ENCODE data around the gene LAMTOR2.
"Not testable (repeated sequence)": the region's sequence is repeated elsewhere in the genome, so short reads cannot be mapped to it uniquely, and the experiment has no call there.

The LAMTOR2 gene

DNA sequence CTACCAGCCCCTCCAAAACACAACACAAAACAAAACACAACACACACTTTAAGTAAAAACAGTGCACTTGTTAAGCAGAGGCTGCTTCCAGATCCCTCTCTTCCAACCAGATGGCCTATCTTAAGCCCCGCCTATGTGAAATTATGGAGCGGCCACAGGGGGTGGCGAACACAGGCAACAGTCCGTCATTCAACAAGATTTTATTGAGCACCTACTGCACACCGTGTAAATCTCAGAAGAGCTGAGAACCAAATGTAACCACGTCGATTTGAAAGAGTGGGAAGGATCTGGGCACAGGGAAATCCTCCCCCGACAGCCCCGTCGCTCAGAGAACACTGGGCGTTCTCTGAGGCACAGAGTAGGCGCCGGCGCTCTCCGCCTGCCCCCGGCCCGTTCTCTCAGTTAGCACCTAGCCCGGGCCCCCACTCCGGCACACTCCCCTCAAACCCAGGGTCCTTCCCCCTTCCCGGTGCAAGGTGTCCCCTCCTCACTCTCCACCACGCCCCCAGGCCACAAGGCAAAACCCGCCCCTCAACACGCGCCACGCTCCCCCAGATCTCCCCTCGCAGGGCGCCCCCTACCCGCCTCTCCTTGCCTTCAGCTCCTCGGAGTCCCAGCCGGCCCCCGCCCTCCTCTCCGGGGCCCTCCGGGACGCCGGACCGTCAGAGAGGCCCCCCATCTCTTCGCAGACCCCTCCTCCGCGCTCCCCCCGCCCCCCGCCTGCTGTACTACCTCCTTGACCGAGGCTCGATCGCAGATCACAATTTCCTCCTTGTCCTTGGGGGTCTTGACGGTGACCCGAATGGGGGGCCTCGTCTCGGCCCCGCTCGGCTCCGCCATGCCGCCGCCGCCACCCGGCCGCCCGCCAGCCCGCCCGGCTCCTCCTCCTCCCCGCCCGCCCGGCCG, 1.5 kb upstream of the LAMTOR2 start:
- DNase-seq = no peak

DNA sequence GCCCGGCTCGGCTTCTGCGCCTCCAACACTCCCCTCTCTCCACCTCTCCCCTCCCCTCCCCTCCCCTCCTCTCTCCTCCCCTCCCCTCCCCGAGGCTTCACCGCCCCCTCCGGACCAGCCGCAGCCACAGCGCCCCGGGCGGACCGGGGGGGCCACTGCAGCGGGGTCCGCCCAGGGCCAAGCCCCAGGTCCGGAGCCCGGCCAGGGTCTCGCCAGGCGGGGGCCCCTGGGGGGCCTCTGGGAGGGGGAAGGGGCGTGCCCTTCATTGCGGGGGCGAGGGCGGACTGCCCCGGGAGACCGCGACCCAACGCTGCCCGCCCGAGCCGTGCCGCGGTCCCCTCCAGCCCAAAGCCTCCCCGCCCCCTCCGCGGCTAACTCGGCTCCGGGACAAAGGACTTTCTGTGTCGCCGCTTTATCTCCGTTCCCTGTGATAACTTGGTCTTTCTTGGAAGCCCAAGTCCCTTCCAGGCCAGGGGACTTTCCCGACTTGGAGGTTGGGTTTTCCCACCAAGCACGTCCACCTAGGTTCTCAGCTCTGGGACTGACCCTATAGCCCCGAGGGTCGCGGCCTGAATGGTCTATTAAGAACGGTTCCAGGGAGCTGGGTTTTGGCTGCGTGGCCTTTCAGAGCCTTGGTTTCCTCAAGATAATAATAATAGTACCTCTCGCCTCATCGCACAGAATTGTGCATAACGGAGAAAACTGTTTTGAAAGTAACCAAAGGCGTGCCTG, 648 bp upstream of the LAMTOR2 start, which contains the start of gene UBQLN4:
UBQLN4 (minus strand) TSS at position 31 of the 732 bp plus-strand sequence. CDS start 97 bp downstream, outside the sequence.
- DNase-seq = peak; percentile 73

DNA sequence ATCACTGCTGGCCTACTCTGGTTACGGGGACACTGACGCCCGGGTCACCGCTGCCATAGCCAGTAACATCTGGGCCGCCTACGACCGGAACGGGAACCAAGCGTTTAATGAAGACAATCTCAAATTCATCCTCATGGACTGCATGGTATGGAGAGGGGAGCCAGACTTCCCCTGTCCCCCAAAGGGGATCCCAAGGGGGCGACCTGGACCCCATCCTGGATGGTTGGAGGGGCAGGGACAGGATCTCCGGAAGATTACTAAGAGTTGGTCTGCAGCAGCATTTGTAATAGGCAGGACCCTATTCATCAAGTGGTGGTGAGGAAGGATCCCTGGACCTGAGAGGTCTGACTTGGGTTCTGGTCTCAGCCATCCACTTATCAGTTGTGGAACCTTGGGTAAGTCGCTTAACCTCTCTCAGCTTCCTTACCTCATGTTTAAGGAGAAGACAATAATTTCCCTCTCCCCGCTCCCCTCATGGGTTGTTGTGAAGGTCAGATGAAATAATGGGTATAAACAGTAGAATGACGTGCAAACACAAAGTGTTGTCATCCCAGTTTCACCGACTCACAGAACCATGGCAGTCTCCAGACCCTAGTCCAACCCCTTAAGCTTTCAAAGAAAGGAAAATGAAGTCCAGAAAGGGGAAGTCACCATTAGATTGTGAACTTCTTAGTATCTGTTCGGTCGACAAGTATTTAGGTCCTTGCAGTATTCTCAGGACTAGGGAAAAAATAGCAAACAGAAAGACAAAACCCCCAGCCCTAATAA, 883 bp downstream of the LAMTOR2 start:
- no peak for DNase-seq

DNA sequence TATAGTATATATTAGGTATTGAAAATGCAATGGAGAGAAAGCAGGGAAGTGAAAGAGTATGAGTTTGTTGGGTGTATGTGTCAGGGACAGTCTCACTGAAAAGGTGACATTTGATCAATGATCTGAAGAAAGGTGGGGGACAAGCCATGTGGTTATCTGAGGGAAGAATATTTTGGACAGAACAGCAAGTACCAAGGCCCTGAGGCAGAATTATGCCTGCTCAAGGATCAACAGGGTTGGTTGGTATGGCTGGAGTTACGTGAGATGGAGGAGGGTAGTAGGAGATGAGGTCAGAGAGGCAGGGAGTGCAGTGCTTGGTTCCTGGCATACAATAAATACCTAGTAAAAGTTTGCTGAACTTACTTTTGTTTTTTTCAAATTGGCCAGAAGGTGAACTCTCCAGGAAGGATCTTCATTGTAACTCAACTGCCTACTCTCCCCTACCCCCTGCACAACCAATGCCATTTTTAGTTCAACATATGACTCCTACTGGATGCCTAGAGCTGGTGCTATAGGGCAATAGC, 1.8 kb downstream of the LAMTOR2 start:
- DNase-seq = no peak

DNA sequence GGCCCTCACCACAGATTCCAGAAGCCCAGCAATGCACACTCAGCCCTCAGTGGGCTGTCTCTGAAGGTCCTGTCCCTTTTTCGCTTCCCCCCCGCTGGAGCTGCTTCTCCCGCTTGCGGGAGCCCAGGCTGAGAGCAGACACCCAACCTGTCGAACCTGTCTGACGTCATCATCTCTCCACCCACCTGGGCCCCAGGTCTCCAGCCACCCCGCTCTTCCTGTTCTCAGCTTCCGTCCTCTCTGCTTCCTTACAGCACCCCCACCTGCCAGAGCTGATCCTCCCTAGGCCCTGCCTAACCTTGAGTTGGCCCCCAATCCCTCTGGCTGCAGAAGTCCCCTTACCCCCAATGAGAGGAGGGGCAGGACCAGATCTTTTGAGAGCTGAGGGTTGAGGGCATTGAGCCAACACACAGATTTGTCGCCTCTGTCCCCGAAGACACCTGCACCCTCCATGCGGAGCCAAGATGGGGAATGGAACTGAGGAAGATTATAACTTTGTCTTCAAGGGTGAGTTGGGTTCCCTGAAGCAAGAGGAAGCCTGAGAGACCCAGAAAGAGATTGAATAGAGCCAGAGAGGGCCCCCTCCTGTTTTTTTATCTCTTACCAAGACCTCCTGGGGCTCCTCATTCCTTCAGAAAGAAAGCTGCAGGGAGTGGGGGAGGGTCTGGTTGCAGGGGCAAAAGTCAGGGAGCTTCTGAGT, 6.5 kb downstream of the LAMTOR2 start, which contains the start of gene RAB25:
RAB25 (plus strand) TSS at position 224 of the 700 bp plus-strand sequence; CDS start at position 465, 241 bp downstream.
- no peak for DNase-seq

DNA sequence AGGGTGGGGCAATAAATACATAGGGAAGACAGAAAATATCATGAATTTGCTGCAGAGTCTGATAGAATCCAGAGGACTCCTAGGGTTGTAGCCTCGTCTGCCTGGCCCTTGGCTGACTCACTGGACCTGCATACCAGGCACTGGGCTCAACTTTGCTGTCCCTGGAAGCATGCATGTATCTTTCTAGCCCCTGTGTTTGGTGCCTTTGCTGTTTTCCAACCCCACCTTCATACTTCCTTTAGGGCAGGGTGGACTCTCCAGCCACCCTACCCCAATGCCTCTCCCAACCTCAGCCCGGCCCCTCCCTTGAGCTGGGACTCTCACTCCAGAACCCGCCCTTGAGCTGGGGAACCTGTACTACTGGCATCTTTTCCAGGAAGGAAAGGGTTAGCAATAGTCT, 7.6 kb downstream of the LAMTOR2 start:
- DNase-seq = no peak

DNA sequence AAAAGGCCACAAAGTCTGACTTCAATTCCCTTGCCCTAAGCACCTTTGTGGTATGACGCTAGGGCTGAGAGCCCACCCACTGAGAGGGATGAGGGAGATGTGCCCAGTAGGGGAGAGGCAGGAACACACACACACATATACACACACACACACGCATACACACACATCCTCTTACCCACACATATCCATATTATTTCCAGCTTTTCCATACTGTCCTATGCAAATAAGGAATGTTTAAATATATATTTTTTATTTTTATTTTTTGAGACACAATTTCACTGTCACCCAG, 9.4 kb downstream of the LAMTOR2 start:
- DNase-seq = no peak

DNA sequence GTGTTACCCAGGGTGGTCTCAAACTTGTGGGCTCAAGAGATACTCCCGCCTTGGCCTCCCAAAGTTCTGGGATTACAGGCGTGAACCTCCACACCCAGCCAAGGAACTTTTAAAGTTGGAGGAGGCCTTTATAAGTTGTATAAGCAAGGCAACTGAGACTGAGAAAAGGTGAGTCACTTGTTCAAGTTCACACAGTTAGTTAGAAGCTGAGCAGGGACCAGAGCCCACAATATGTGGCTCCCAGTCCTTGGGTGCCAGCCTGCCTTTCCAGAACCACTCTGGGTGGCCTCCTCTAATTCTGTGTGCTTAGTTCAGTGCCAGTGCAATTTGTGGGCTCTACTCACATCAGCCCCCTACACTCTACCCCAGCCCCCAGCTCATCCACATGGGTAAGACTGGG, 10.0 kb downstream of the LAMTOR2 start:
- DNase-seq = no peak

DNA sequence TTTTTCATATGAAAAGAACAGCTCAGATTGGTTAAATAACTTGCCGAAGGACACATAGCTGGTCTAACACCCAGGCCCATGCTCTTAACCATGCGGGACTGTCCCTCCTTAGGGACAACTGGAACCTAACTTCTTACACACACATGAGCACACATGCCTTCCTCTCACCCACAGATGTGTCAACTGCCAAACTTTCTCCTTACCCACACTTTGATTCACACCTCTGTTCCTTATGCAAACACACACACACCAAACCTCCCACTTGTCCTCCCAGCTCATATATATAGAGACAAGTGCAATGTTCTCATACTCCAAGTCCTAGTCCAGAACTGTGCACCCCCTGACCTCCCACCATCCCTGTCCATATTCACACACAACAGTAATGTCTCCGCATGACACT, 10.6 kb downstream of the LAMTOR2 start:
- no peak for DNase-seq

DNA sequence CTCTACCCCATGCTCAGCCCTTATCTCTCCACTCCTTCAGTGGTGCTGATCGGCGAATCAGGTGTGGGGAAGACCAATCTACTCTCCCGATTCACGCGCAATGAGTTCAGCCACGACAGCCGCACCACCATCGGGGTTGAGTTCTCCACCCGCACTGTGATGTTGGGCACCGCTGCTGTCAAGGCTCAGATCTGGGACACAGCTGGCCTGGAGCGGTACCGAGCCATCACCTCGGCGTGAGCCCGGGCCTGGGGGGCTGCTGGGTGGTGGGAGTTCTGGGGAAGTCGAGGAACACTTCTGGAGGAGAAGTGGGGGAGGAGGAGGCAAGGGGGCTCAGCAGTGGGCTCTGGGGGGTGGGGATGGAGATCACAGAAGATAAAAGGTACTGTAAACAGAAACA, 11.3 kb downstream of the LAMTOR2 start:
- no peak for DNase-seq

DNA sequence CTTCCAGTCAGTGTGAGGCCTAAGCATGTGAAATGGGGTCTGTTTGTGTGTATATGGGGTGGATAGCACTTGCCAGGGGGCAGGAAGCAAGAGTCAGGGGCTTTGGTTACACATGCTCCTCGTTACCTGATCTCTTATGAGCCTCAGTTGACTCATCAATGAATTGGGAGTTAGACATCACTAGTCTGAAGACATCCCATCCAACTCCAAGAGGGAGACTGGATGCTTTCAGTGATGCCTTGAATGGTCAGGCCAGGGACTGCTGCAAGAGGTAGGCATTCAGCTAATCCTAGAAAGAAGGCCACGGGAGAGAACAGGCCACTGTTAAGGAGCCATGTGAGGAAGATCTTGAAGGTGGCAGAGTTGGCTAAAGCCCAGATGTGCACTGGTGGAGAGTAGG, 12.7 kb downstream of the LAMTOR2 start:
- DNase-seq = no peak

DNA sequence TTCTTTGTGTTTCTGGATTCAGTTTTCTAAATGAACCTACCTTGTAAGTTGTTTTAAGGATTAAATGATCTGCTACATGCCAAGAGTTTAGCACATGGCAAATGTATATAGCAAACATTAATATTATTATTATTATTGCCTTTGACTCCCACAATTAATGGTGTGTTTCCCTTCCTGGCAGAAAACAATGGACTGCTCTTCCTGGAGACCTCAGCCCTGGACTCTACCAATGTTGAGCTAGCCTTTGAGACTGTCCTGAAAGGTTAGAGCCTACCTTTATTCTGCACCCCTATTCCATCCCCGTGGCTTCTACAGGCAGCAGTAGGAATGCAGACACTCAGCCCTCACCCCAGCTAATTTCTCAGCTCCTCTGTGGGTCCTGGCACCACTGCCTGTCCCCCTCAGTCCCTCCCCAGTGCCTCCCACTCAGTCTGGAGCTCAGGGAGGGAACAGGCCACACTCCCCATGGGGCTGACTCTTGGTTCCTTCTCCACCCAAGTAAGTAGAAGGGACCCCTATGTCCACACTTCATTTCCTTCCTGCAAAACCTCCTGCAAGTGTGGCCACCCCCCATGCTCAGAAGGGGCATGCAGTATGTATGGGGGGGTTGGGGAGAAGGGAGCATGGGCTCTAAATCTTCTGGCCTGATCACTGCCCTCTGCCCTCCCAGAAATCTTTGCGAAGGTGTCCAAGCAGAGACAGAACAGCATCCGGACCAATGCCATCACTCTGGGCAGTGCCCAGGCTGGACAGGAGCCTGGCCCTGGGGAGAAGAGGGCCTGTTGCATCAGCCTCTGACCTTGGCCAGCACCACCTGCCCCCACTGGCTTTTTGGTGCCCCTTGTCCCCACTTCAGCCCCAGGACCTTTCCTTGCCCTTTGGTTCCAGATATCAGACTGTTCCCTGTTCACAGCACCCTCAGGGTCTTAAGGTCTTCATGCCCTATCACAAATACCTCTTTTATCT, 15.2 kb downstream of the LAMTOR2 start:
- DNase-seq = no peak

DNA sequence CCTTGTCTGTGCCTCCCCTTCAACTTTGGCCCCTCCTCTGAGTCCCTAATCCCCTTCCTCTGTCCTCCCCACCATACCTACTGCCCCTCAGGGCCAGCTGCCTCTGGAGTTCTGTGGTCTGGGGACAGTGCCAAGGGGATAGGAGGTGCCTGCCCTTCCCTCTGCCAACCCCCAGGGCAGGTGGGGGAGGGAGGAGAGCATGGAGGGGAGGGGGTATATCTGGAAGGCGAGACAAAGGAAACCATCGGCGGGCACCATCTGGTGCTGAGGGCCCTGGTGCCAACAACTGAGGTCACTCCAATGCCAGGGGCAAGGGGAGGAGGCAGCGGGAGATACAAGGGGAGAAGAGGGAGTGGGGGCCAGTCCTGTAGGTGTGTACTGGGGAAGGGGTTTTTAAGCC, 16.0 kb downstream of the LAMTOR2 start:
- DNase-seq = no peak

DNA sequence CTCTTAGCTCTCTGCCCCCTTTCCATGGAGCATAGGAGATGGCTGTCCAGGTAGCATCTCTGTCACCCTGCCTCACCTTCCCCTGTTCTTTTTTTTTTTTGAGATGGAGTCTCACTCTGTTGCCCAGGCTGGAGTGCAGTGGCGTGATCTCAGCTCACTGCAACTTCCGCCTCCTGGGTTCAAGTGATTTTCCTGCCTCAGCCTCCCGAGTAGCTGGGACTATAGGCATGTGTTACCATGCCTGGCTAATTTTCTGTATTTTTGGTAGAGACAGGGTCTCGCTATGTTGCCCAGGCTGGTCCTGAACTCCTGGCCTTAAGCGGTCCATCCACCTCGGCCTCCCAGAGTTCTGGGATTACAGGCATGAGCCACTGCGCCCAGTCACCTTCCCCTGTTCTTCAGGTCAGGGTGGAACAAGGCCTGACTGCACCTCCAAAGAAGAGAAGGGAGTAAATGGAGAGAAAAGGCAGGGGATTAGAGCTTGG, 16.8 kb downstream of the LAMTOR2 start:
- not testable (repeated sequence) for DNase-seq

DNA sequence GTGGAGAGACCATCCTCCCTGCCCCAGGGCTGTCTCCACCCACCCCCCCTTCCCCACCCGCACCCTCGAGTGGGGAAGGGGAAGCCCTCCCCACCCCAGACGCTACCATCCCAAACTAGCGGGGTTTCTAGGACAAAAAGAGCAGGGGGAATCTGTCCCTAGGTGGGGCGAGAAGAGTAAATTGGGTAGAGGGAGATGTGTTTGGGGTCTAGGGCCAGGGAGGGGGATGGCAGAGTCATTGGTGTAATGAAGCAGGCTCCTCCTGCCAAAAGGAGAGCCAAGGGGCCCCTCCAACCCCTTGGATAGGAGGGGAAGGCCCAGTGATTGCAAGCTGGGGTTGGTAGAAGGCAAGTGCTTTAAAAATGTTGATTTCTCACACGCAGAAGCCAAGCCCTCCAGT, 17.7 kb downstream of the LAMTOR2 start:
- no peak for DNase-seq

DNA sequence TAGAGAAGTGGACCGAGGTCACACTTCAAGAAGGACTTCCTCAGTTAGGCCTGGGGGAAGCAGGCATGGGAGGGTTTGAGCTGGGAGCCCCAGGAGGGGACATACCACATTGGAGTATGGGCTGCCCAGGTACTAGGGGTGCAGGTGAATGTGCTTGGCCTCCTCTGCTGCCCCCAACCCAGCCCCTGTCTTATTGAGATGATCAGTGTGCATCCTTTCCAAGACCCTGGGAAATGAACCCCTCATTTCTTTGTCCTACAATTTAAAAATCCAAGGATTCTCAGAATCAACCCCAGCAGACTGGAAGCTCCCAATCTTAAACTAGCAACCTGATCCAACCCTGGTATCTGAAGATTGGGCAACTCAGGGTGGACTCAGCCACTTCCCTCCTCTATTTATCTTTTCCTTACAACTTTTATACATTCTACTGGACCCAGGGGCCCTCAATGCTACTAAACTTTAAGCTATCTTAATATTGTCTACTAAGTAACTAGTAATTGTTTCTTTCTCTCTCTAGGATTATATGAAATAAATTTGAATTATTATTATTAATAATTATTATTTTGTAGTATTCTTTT, 18.6 kb downstream of the LAMTOR2 start:
- no peak for DNase-seq

DNA sequence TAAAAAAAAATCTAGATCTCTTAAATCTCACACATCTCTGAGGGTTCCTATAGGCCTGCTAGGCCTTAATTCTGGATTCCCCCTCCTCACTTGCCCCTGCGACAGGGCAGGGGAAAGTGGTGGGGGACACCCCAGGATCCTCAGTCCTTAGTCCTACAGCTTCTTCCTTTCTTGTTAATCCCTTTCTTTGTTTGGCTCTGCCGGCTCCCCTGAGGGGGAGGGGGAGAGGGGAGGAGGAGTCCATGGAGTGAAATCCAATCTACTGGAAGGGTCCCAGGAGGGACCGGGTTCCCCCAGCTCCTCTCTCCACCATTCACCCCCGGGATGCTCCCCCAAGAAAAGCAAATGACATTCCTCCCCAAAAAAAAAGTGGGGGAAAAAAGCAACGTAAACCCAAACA, 19.2 kb downstream of the LAMTOR2 start:
- DNase-seq = no peak

DNA sequence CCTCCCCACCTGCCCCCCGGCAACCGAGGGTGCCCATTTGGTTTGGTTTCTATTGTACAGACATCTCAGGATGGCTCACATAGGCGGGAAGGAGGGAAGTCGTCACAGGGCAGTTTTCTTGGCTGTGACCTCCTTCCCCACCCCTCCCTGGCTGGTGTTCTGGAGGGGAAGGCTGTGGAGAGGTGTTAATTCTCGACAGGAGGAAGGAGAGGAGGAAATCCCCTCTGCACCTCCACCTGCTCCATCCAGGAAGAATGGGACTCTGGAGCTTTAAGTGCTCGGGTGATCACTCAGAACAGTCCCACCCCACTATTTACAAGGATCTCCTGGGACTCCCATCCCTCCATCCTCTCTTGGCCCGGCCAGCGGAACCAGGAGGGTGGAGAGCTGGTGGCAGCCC, 20.1 kb downstream of the LAMTOR2 start:
- no peak for DNase-seq

DNA sequence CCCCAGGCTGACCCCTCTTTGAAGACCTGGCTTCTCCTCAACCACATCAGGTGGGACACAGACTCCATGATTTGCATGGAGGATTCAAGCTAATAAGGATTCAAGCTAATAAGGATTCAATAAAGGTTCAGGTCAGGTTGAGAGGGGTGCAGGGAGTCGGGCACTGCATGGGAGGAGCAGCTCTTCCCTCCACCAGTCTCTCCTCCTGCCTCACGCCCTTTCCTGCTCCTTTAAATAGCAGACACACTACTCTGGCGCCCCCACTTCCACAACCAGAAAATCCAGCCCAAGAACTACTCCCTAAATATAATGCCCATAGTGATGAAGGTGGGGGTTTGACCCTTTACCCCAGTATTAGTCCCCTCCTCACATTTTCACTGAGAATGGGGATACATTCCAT, 20.6 kb downstream of the LAMTOR2 start:
- DNase-seq = no peak

DNA sequence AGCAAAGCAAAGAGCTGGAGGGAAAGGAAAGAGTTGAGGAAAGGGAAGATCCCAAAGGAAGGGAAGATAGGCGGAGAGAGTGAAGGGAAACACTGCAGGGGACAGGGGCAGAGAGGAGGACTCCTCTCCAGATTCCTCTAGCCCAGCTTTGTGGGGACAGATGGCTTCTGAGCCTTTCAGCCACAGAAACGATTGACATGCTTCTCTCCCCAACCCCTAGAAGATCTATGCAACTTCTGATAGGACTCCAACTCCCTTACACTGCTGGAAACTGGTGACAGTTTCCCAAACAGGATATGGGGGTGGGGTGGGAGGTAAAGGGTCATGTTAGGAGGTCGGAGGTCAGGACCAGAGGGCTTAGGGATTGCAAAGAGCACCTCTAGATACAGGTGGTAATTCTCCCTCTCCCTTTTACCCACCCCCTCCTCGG, 21.2 kb downstream of the LAMTOR2 start:
- no peak for DNase-seq
